Trophoblast cell (in vitro differentiated cells and primary cell): Measurements from ENCODE around the gene LCP2.
"Not testable (repeated sequence)": the region's sequence is repeated elsewhere in the genome, so short reads cannot be mapped to it uniquely, and the experiment has no call there.

Experiments used
- DNase-seq, 2 donors: peaks; one replicate each; pipeline ENCODE4 v3.0.0-alpha.2; 2016
- H2AFZ ChIP-seq: 2 replicates; pipeline ENCODE4 v1.6.1; 2013; ENCODE audit warnings: low read length, moderate library complexity, mild to moderate bottlenecking; ENCODE audit not compliant: insufficient read depth, poor library complexity
- H2AK5ac ChIP-seq: 2 replicates; pipeline ENCODE4 v1.6.1; 2013; ENCODE audit warnings: mild to moderate bottlenecking, low read length
- H2BK120ac ChIP-seq: 2 replicates; pipeline ENCODE4 v1.6.1; 2013; ENCODE audit warnings: low read length, mild to moderate bottlenecking, moderate library complexity; ENCODE audit not compliant: insufficient read depth, poor library complexity
- H2BK12ac ChIP-seq: 2 replicates; pipeline ENCODE4 v1.6.1; 2013; ENCODE audit warnings: mild to moderate bottlenecking, low read length, moderate library complexity
- H2BK5ac ChIP-seq: 2 replicates; pipeline ENCODE4 v1.6.1; 2013; ENCODE audit warnings: low read length, low read depth, moderate library complexity, mild to moderate bottlenecking; ENCODE audit not compliant: poor library complexity
- H3K14ac ChIP-seq: 2 replicates; pipeline ENCODE4 v1.6.1; 2013; ENCODE audit warnings: mild to moderate bottlenecking, low read length
- H3K18ac ChIP-seq: 2 replicates; pipeline ENCODE4 v1.6.1; 2013; ENCODE audit warnings: mild to moderate bottlenecking, low read length
- H3K23ac ChIP-seq: 2 replicates; pipeline ENCODE4 v1.6.1; 2013; ENCODE audit warnings: low read length
- H3K27ac ChIP-seq: 2 replicates; pipeline ENCODE4 v1.5.1; 2013; ENCODE audit warnings: low read depth, mild to moderate bottlenecking, inconsistent platforms, low read length, moderate library complexity
- H3K27me3 ChIP-seq: 2 replicates; pipeline ENCODE4 v1.6.1; 2013; ENCODE audit warnings: inconsistent platforms, mild to moderate bottlenecking, low read length, moderate library complexity; ENCODE audit not compliant: insufficient read depth
- H3K36me3 ChIP-seq, 2 experiments: 1 replicate in 1 of 2; 2 replicates in 1 of 2; pipeline ENCODE4 v1.6.1; 2013; ENCODE audit warnings: low read length in 2 of 2, mild to moderate bottlenecking in 2 of 2, moderate library complexity in 1 of 2; ENCODE audit not compliant: insufficient read depth in 2 of 2, control insufficient read depth in 1 of 2
- H3K4ac ChIP-seq: 2 replicates; pipeline ENCODE4 v1.6.1; 2013; ENCODE audit warnings: low read depth, mild to moderate bottlenecking, low read length, moderate library complexity
- H3K4me1 ChIP-seq, 2 experiments: 1 replicate in 1 of 2; 2 replicates in 1 of 2; pipeline ENCODE4 v1.6.1; 2013; ENCODE audit warnings: low read length in 2 of 2, mild to moderate bottlenecking in 2 of 2, moderate library complexity in 1 of 2; ENCODE audit not compliant: insufficient read depth in 2 of 2, control insufficient read depth in 1 of 2
- H3K4me2 ChIP-seq: 2 replicates; pipeline ENCODE4 v1.6.1; 2013; ENCODE audit warnings: inconsistent platforms, mild to moderate bottlenecking, low read length, moderate library complexity
- H3K4me3 ChIP-seq: 2 replicates; pipeline ENCODE4 v1.5.1; 2013; ENCODE audit warnings: mild to moderate bottlenecking, low read depth, low read length, inconsistent platforms
- H3K79me1 ChIP-seq: one replicate; pipeline ENCODE4 v1.6.1; 2013; ENCODE audit warnings: low read length
- H3K79me2 ChIP-seq: 2 replicates; pipeline ENCODE4 v1.6.1; 2013; ENCODE audit warnings: low read length, mild to moderate bottlenecking; ENCODE audit not compliant: control insufficient read depth, insufficient read depth, poor library complexity
- H3K9ac ChIP-seq: 2 replicates; pipeline ENCODE4 v1.6.1; 2013; ENCODE audit warnings: mild to moderate bottlenecking, low read length
- H3K9me3 ChIP-seq: 2 replicates; pipeline ENCODE4 v1.6.1; 2013; ENCODE audit warnings: low read depth, mild to moderate bottlenecking, control low read depth, inconsistent platforms, low read length; ENCODE audit not compliant: insufficient read depth
- H4K12ac ChIP-seq: 2 replicates; pipeline ENCODE4 v1.6.1; 2013; ENCODE audit warnings: low read depth, mild to moderate bottlenecking, low read length, moderate library complexity
- H4K8ac ChIP-seq: 2 replicates; pipeline ENCODE4 v1.6.1; 2013; ENCODE audit warnings: low read depth, mild to moderate bottlenecking, low read length, moderate library complexity
- H4K91ac ChIP-seq: one replicate; pipeline ENCODE4 v1.6.1; 2013; ENCODE audit warnings: low read depth, mild to moderate bottlenecking, low read length, moderate library complexity
- WGBS: extraction: QIAGEN DNeasy Blood & Tissue Kit; methylation state at CpG from one replicate; pipeline ENCODE4 v1.1.7; 2013; ENCODE audit warnings: missing lambda C conversion rate; ENCODE audit not compliant: insufficient read length, insufficient coverage; ENCODE audit errors: extremely low coverage; 5-methylcytosine and 5-hydroxymethylcytosine counted together

LCP2 gene

GRCh38 chr5:170245436-170245835 lies 52.1 kb downstream of the LCP2 start:
- H2BK12ac ChIP-seq, H3K14ac ChIP-seq, H3K79me1 ChIP-seq, H3K36me3 ChIP-seq, H4K8ac ChIP-seq, H3K9ac ChIP-seq, H3K4me3 ChIP-seq, H2BK120ac ChIP-seq, H3K23ac ChIP-seq, DNase-seq, H3K9me3 ChIP-seq, H2AK5ac ChIP-seq, H3K27ac ChIP-seq, H3K27me3 ChIP-seq, H2BK5ac ChIP-seq, H3K18ac ChIP-seq, H3K79me2 ChIP-seq, H3K4me2 ChIP-seq, H2AFZ ChIP-seq, H4K12ac ChIP-seq, H3K4ac ChIP-seq: not testable (repeated sequence)
- peak overlapping the region; percentile 24 for H4K91ac ChIP-seq
- no CpG with 5 or more reads among the region's 23 CpGs for WGBS
- peaks cover 0 to 11% of the 10 kb centered on the region in 2 experiments for H3K4me1 ChIP-seq

- no peak overlapping the region for H2AFZ ChIP-seq
- no peak overlapping the region for H3K18ac ChIP-seq
- no peak for DNase-seq
- no peaks in the 10 kb centered on the region for H3K27me3 ChIP-seq
- H2BK12ac ChIP-seq: no peak overlapping the region
- no peaks in the 10 kb centered on the region for H3K79me2 ChIP-seq
- H2BK5ac ChIP-seq: no peak overlapping the region
- H3K4me2 ChIP-seq: no peak overlapping the region
- H3K23ac ChIP-seq: no peak overlapping the region
- H3K4ac ChIP-seq: no peak overlapping the region
- no peak overlapping the region for H2BK120ac ChIP-seq
- H2AK5ac ChIP-seq: no peak overlapping the region
- no peak overlapping the region for H3K9ac ChIP-seq
- H3K79me1 ChIP-seq: no peaks in the 10 kb centered on the region
- H3K27ac ChIP-seq: no peak overlapping the region
- no peaks in the 10 kb centered on the region for H3K36me3 ChIP-seq
- no CpG with 5 or more reads among the region's 1 CpG for WGBS
- no peak overlapping the region for H4K12ac ChIP-seq
- no peak overlapping the region for H3K14ac ChIP-seq
- H3K4me1 ChIP-seq: no peaks in the 10 kb centered on the region
- no peak overlapping the region for H4K91ac ChIP-seq
- no peak overlapping the region for H4K8ac ChIP-seq
- H3K9me3 ChIP-seq: no peaks in the 10 kb centered on the region
- no peak overlapping the region for H3K4me3 ChIP-seq
Observed at GRCh38 chr5:170238456-170239196, 59.0 kb downstream of the LCP2 start.

- Histone ChIP-seq H3K4me3 (no peak overlapping the region), H3K4ac (no peak overlapping the region), H3K36me3 (no peaks in the 10 kb centered on the region), H4K12ac (no peak overlapping the region), H2BK5ac (no peak overlapping the region), H3K18ac (no peak overlapping the region), H3K4me2 (no peak overlapping the region), H3K27ac (no peak overlapping the region), H3K9me3 (no peaks in the 10 kb centered on the region), H3K9ac (no peak overlapping the region), H2AK5ac (no peak overlapping the region), H4K91ac (no peak overlapping the region), H3K27me3 (no peaks in the 10 kb centered on the region), H3K79me2 (no peaks in the 10 kb centered on the region), H3K79me1 (no peaks in the 10 kb centered on the region), H2BK12ac (no peak overlapping the region), H4K8ac (no peak overlapping the region), H3K4me1 (no peaks in the 10 kb centered on the region), H2BK120ac (no peak overlapping the region), H2AFZ (no peak overlapping the region), H3K23ac (no peak overlapping the region), H3K14ac (no peak overlapping the region)
- no CpG with 5 or more reads among the region's 3 CpGs for WGBS
- no peak for DNase-seq
Observed at GRCh38 chr5:170235876-170236864, 61.4 kb downstream of the LCP2 start.

GRCh38 chr5:170233358-170233892 lies 64.2 kb downstream of the LCP2 start:
- no peak for DNase-seq
- Histone ChIP-seq H2BK5ac (no peak overlapping the region), H3K14ac (no peak overlapping the region), H3K4me2 (no peak overlapping the region), H3K9ac (no peak overlapping the region), H3K4me3 (no peak overlapping the region), H2AFZ (no peak overlapping the region), H3K27ac (no peak overlapping the region), H2AK5ac (no peak overlapping the region), H2BK12ac (no peak overlapping the region), H3K4ac (no peak overlapping the region), H3K79me1 (no peaks in the 10 kb centered on the region), H3K27me3 (no peaks in the 10 kb centered on the region), H3K9me3 (no peaks in the 10 kb centered on the region), H2BK120ac (peak overlapping the region; percentile 11), H3K36me3 (no peaks in the 10 kb centered on the region), H3K18ac (no peak overlapping the region), H4K8ac (no peak overlapping the region), H3K4me1 (no peaks in the 10 kb centered on the region), H4K12ac (no peak overlapping the region), H4K91ac (no peak overlapping the region), H3K23ac (no peak overlapping the region), H3K79me2 (no peaks in the 10 kb centered on the region)
- WGBS: no CpG with 5 or more reads among the region's 18 CpGs
